A673 (cell line): ENCODE results near the gene CNIH2. TPM values are rescaled to one million over a fixed set of nuclear protein-coding genes. Genes with fewer than 3 reads are reported as not detected.
"Not testable (repeated sequence)": the region's sequence is repeated elsewhere in the genome, so short reads cannot be mapped to it uniquely, and the experiment has no call there.

Source experiments
- BruUV-seq: library from RNA; stranded (reverse); fragments of 400-500 nt; replicated peaks from 2 replicates; lab custom pipeline; 2021; lab: Mats Ljungman, UMichigan
- CTCF ChIA-PET: fragments of 300-600 bp; sonication (Branson Sonifier 250); formaldehyde crosslinking; loops from one replicate; lab custom pipeline; 2022; ENCODE audit warnings: antibody characterized with exemption; lab: Charles Lee
- POLR2A ChIA-PET: fragments of 300-600 bp; sonication (Branson Sonifier 250); formaldehyde crosslinking; loops from one replicate; lab custom pipeline; 2022; ENCODE audit warnings: antibody characterized with exemption; ENCODE audit not compliant: low non-redundant PET; lab: Charles Lee
- DNase-seq: peaks from one replicate; pipeline ENCODE4 v3.0.0-alpha.2; 2015; ENCODE audit warnings: low spot score
- H3K27ac ChIP-seq: fragments of 200-600 bp; sonication (generic); 2 replicates; pipeline ENCODE4 v1.5.1; 2016; ENCODE audit warnings: mixed run types, low read depth, mild to moderate bottlenecking, mixed read lengths, antibody characterized with exemption, low read length; ENCODE audit not compliant: poor library complexity, severe bottlenecking
- H3K27me3 ChIP-seq: fragments of 200-600 bp; sonication (generic); replicated peaks from 2 replicates; pipeline ENCODE4 v1.6.1; 2017; ENCODE audit warnings: mixed run types, low read depth, mild to moderate bottlenecking, mixed read lengths, antibody characterized with exemption, low read length; ENCODE audit not compliant: insufficient read depth, poor library complexity
- H3K36me3 ChIP-seq: fragments of 200-600 bp; sonication (generic); 2 replicates; pipeline ENCODE4 v1.6.1; 2016; ENCODE audit warnings: mixed run types, mild to moderate bottlenecking, mixed read lengths, antibody characterized with exemption, low read length; ENCODE audit not compliant: insufficient read depth, poor library complexity, severe bottlenecking
- H3K4me1 ChIP-seq: fragments of 200-600 bp; sonication (generic); 2 replicates; pipeline ENCODE4 v1.6.1; 2017; ENCODE audit warnings: mixed run types, mild to moderate bottlenecking, mixed read lengths, antibody characterized with exemption, low read length; ENCODE audit not compliant: insufficient read depth, poor library complexity, severe bottlenecking
- H3K4me3 ChIP-seq: fragments of 200-600 bp; sonication (generic); 2 replicates; pipeline ENCODE4 v1.5.1; 2016; ENCODE audit warnings: low read depth, mixed run types, mild to moderate bottlenecking, mixed read lengths, low read length; ENCODE audit not compliant: poor library complexity, severe bottlenecking
- H3K9me3 ChIP-seq: fragments of 200-600 bp; sonication (generic); 2 replicates; pipeline ENCODE4 v1.6.1; 2016; ENCODE audit warnings: mixed run types, low read depth, mild to moderate bottlenecking, mixed read lengths, antibody characterized with exemption, low read length; ENCODE audit not compliant: poor library complexity, severe bottlenecking
- CTCF ChIP-seq: fragments of 300-800, 200-600 bp; sonication (generic); conservative IDR thresholded peaks from 2 replicates; pipeline ENCODE4 v1.5.1; 2017; ENCODE audit warnings: low read depth, mild to moderate bottlenecking, antibody characterized with exemption, low read length, moderate library complexity, mixed read lengths
- EZH2 ChIP-seq: fragments of 200-600 bp; sonication (generic); IDR thresholded peaks from 2 replicates; pipeline ENCODE4 v1.6.1; 2017; ENCODE audit warnings: borderline replicate concordance, low read depth, mild to moderate bottlenecking, mixed read lengths, antibody characterized with exemption, low read length; ENCODE audit not compliant: poor library complexity, severe bottlenecking
- intact Hi-C: fragments of 100-400 bp; cut with micrococcal nuclease; formaldehyde crosslinking; loops from one replicate; pipeline ENCODE4 v1.10.0; 2022; ENCODE audit not compliant: unreplicated experiment
- total RNA-seq: library from RNA; stranded (reverse); gene quantifications from 2 replicates; pipeline ENCODE4 v1.2.3, GENCODE V29; 2021

The CNIH2 gene
- total RNA-seq, 1 experiment from 2014 or later, result 13.7 TPM

GRCh38 chr11:66309475-66309874 lies 31.5 kb downstream of the CNIH2 start:
- Histone ChIP-seq H3K27me3 (no peaks in the 10 kb centered on the region), H3K9me3 (no peaks in the 10 kb centered on the region), H3K4me3 (no peak overlapping the region), H3K27ac (no peak overlapping the region), H3K36me3 (no peaks in the 10 kb centered on the region), H3K4me1 (peaks cover 24% of the 10 kb centered on the region)
- intact Hi-C loops, result no loop called here
- no peak for DNase-seq
- ChIA-PET POLR2A (no interaction called here), CTCF (interaction anchor here (0.6 kb wide), 1 partner anchor 81 kb away, joined by 24 read pairs; no protein-coding TSS in a partner anchor)
- BruUV-seq, result no TSS peak
- TF ChIP-seq EZH2, result no peak
- no peak for TF ChIP-seq CTCF

GRCh38 chr11:66310324-66310723 lies 32.3 kb downstream of the CNIH2 start:
- ChIA-PET POLR2A (no interaction called here), CTCF (no interaction called here)
- H3K4me1 ChIP-seq, result peaks cover 32% of the 10 kb centered on the region
- DNase-seq, result no peak
- intact Hi-C loops, result loop anchor here (5.0 kb wide), 1 partner anchor 77 kb away; no protein-coding TSS in a partner anchor
- H3K27ac ChIP-seq, result no peak overlapping the region
- BruUV-seq, result no TSS peak
- no peaks in the 10 kb centered on the region for H3K9me3 ChIP-seq
- H3K4me3 ChIP-seq, result no peak overlapping the region
- H3K27me3 ChIP-seq, result no peaks in the 10 kb centered on the region
- TF ChIP-seq CTCF (no peak), EZH2 (no peak)
- no peaks in the 10 kb centered on the region for H3K36me3 ChIP-seq

GRCh38 chr11:66310803-66311440 lies 32.9 kb downstream of the CNIH2 start:
- DNase-seq, result not testable (repeated sequence)

More at GRCh38 chr11:66310803-66311440, 32.9 kb downstream of the CNIH2 start:
- H3K4me3 ChIP-seq, POLR2A ChIA-PET, BruUV-seq, H3K27me3 ChIP-seq, H3K27ac ChIP-seq, H3K9me3 ChIP-seq, H3K36me3 ChIP-seq: not testable (repeated sequence)
- H3K4me1 ChIP-seq, result peaks cover 38% of the 10 kb centered on the region
- intact Hi-C loops, result loop anchor here (5.0 kb wide), 1 partner anchor 76 kb away; no protein-coding TSS in a partner anchor
- CTCF ChIA-PET, result interaction anchor here (0.6 to 2.6 kb wide), 9 partner anchors 11 to 78 kb away, joined by 3 to 17 read pairs (median 5); partner anchors contain the start of gene YIF1A
